Measurements from ENCODE around the gene ALG8. TPM values are rescaled to one million over a fixed set of nuclear protein-coding genes. Genes with fewer than 3 reads are reported as not detected.
"Not testable (repeated sequence)": the region's sequence is repeated elsewhere in the genome, so short reads cannot be mapped to it uniquely, and the experiment has no call there.

Gene ALG8
- total and polyA plus RNA-seq, 2 of the 8 experiments (the other 6 are each of a cell fraction or from before 2014, with no cell fraction given): 66.7 to 84.3 TPM

DNA sequence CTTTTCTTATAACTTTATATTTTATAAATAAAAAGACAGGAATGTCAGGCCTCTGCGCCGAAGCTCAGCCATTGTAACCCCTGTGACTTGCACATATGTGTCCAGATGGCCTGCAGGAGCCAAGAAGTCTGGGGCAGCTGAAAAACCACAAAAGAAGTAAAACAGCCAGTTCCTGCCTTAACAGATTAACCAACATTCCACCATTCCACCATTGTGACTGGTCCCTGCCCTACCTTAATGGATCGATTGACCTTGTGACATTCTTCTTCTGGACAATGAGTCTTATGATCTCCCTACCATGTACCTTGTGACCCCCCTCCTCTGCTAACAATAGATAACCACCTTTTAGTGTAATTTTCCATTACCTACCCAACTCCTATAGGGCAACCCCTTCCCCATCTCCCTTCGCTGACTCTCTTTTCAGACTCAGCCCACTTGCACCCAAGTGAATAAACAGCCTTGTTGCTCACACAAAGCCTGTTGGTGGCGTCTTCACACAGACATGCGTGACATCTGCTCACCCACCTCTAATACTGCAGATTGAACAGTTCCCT is 52.8 kb downstream of the ALG8 start:
- H2BK20ac ChIP-seq (ENCODE audit: low read length); H3K14ac ChIP-seq (ENCODE audit: insufficient read length); H4K8ac ChIP-seq (ENCODE audit: extremely low read depth, insufficient read depth, low read length); H3K79me1 ChIP-seq (ENCODE audit: low read depth, low read length); H4K20me1 ChIP-seq (replicated peaks in 1 of 2; ENCODE audit: control insufficient read depth in 1 of 2, insufficient read depth in 2 of 2, low read length in 2 of 2); H3K23me2 ChIP-seq (ENCODE audit: low read depth, low read length); H3K4me2 ChIP-seq (ENCODE audit: insufficient read depth in 1 of 2, low read depth in 2 of 2, low read length in 2 of 2); H2BK15ac ChIP-seq (ENCODE audit: low read length); H3K9me3 ChIP-seq (ENCODE audit: insufficient read depth in 2 of 2, low read depth in 1 of 2, low read length in 1 of 2); H3K27ac ChIP-seq (ENCODE audit: low read depth, low read length); H2AK5ac ChIP-seq (ENCODE audit: low read depth, low read length); H3K79me2 ChIP-seq (ENCODE audit: control insufficient read depth in 1 of 2, insufficient read depth in 2 of 2, low read length in 2 of 2); H3K27me3 ChIP-seq (replicated peaks in 1 of 4; ENCODE audit: control insufficient read depth in 3 of 4, extremely low read depth in 1 of 4, insufficient read depth in 3 of 4, low read length in 3 of 4); H2BK5ac ChIP-seq (ENCODE audit: low read depth, low read length); H3K4me1 ChIP-seq (replicated peaks in 1 of 4; ENCODE audit: control insufficient read depth in 3 of 4, insufficient read depth in 4 of 4, low read length in 3 of 4); H3K4me3 ChIP-seq (ENCODE audit: extremely low read depth in 1 of 4, insufficient read depth in 2 of 4, low read depth in 3 of 4, low read length in 4 of 4); H3K18ac ChIP-seq (ENCODE audit: extremely low read depth, low read length); DNase-seq (ENCODE audit: low read depth in 1 of 2, low spot score in 2 of 2); H2AFZ ChIP-seq (ENCODE audit: low read length); H3K36me3 ChIP-seq (ENCODE audit: control insufficient read depth in 2 of 4, insufficient read depth in 4 of 4, low read length in 3 of 4); FAIRE-seq; H2BK12ac ChIP-seq (ENCODE audit: low read depth, low read length); H4K91ac ChIP-seq (replicated peaks; ENCODE audit: insufficient read length, low read length); H3K9ac ChIP-seq (replicated peaks in 1 of 4; ENCODE audit: extremely low read depth in 1 of 4, low read depth in 3 of 4, low read length in 3 of 4); H3K23ac ChIP-seq (ENCODE audit: insufficient read length); H2BK120ac ChIP-seq (replicated peaks; ENCODE audit: low read depth, low read length); H4K5ac ChIP-seq (ENCODE audit: insufficient read length, low read depth, low read length); H3K56ac ChIP-seq (replicated peaks; ENCODE audit: insufficient read length, low read depth, low read length); H3K4ac ChIP-seq (replicated peaks; ENCODE audit: insufficient read length, low read depth, low read length): not testable (repeated sequence)
- CTCF ChIA-PET (ENCODE audit: partially characterized antibody): interaction anchor here (1.2 to 1.4 kb wide), 3 partner anchors 8 to 43 kb away, joined by 3 to 4 read pairs (median 3); no protein-coding TSS in a partner anchor
- WGBS, 2 experiments (ENCODE audit: extremely low coverage in 1 of 2, insufficient coverage in 1 of 2, insufficient read length in 1 of 2, insufficient replicate concordance in 2 of 2, low coverage in 1 of 2, low lambda C conversion rate in 2 of 2, missing lambda C conversion rate in 1 of 2): 91% methylated on average over 6 of the region's 6 CpGs; no CpG with 5 or more reads in 1 of the 2 experiments
- POLR2A ChIA-PET (ENCODE audit: partially characterized antibody): interaction anchor here (0.8 kb wide), 1 partner anchor 9 kb away, joined by 6 read pairs; no protein-coding TSS in a partner anchor
